ENCODE data around the gene ITGA4.
"Not testable (repeated sequence)": the region's sequence is repeated elsewhere in the genome, so short reads cannot be mapped to it uniquely, and the experiment has no call there.

ITGA4 gene

DNA sequence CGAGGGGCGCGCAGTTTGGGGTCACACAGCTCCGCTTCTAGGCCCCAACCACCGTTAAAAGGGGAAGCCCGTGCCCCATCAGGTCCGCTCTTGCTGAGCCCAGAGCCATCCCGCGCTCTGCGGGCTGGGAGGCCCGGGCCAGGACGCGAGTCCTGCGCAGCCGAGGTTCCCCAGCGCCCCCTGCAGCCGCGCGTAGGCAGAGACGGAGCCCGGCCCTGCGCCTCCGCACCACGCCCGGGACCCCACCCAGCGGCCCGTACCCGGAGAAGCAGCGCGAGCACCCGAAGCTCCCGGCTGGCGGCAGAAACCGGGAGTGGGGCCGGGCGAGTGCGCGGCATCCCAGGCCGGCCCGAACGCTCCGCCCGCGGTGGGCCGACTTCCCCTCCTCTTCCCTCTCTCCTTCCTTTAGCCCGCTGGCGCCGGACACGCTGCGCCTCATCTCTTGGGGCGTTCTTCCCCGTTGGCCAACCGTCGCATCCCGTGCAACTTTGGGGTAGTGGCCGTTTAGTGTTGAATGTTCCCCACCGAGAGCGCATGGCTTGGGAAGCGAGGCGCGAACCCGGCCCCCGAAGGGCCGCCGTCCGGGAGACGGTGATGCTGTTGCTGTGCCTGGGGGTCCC, at the start of gene ITGA4:
Gene ITGA4 (plus strand): TSS at position 266 of the 620 bp plus-strand sequence. CDS start 269 bp downstream, at position 535.
- peak; percentile 86 for DNase-seq

DNA sequence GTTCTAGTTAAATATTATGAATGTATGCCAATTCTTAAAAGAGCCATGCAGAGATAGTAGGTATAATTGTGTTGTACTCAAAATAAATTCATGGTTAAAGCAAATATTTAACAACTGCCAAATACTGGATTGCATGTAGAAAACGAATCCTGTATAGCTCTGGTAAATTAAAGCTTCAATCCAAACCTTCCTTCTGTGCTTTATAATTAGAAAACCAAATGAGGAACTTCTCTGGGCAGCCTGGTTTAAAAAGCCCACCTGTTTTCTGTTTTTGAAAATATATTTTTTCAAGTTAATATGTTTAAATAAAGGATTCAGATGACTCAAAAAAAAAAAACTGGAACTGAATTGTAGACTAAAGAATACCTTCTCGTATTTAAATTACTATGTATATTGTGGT, 48.3 kb upstream of the ITGA4 start:
- no peak for DNase-seq

DNA sequence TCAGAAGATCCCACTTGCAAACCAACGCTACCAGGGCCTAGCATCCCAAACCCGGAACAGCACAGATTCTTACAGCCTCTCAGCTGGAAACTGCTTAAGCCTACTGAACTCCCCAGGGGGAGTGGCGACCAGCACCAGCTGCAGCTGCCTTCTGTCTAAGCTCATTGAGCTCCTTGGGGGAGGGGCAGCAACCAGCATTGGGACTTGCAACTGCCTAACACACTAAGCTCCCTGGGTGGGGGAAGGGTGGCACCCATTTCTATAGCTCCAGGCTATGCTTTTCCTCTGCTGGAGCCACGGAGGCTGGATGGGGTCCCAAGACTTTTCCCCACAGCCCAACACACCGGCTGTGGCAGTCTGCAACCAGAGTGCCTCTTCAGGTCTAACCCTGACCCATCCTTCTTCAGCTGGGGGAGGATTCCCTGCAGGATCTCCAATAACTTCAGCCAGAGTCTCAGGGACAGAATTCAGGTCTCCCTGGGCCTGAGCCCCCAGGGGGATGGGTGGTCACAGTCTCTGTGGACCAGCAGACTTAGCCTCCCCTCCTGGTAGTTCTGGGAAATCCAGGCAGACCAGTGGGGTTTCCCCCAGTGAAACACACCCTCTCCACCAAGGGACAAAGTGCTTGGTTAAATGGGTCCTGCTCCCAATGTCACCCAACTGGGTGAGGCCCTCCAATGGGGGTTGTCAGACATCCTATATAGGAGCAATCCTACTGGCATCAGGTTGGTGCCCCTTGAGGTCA, 45.9 kb upstream of the ITGA4 start:
- DNase-seq, result no peak

DNA sequence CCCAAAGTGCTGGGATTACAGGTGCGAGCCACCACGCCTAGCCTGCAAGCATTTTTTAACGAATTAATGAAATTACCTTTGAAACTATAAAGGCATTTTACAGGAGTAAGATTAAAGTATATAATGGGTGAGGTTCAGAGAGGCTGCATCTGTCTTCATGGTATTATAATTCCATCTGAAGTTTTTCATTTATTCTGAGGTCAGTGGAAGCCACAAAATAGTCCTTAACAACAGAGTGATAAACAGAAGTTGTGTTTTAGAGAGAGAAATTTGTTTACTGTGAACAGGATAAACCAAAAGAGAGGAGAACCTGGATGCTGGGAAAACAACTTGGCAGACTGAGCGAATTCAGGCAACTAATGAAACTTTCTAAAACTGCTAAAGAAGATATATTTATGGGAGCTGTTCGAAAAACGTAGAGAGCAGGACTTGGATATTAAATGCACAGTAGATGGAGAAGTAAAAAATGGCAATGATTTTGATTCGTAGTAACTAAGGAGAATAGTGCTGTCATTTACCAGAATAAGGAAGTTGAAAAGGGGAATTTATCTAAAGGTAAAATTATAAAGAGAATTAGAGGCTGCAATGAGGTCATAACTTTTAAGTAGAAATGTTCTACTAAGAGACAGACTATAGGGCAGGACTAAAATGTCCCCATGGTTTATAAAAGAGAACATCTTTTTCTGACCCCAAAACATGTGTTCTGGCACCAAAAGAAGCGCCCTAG, 37.9 kb upstream of the ITGA4 start:
- DNase-seq, result no peak

DNA sequence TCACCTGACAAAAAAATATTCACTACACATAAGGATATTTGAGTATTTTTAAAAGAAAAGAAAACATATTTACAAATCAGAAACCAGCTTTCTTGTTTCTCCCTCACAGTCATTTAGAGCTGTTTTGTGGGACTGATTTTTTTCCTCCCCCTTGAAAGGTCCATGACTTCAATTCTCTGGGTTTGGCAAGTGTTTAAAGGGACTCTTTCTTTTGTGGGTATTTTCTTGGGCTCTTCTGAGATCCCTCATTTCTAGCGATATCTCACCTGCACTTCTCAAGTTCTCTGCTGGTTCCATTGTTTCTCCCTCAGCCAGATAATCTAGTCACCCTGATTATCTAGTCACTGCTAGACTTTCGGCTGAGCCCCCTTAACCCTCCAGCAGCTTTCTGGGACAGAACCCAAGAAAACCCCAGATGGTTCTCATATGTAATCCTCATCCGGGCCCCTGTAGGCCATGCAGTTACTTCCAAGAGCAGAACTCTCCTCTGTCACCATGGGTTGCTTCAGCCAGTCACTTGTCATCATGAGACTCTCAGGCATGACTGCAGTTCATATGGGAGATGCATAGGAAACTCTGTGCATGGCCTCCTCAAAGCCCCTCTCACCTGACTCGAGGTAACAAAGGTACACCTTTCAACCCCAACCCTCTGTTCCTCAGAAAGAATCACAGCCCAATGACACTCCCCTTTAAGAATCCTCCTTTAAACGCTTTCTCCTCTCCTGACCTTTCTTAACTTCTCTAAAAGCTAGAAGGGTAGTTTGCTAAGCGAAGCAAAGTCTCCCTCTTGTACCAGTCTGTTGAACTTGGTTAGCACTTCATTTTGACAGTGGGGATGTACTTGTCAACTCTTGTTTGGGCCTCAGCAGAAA, 36.7 kb upstream of the ITGA4 start:
- DNase-seq, result no peak

DNA sequence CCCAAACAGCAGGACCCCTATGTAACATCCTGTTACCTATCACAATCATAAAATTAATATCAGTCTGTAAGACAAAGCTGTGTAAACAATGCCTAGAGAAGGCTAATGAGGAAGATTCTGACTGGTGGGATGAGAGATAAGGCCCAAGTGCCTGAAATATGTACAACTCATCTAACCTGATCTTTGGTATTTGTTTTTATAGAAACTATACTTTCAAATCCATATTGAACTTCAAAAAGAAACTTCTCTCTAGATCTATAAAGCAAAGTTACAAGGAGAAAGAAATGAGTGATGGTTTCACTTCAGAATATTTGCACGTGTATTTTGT, 36.1 kb upstream of the ITGA4 start:
- DNase-seq, result no peak

DNA sequence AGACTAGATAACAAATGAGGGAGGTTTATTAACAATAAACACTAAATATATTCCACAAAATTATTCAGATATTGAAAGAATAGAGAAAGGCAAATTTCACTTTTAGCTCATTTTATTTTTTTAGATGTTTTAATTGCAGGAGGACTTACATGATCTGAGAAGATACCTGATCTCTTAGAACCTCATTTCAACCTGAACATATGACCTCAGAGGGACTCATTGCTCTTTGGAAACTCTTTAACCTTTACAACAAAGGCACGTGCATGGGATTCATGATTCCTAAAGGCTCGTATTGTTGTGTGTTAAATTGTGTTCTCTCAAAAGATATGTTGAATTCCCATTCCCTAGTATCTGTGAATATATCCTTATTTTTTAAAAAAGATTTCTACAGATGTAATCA, 35.7 kb upstream of the ITGA4 start:
- no peak for DNase-seq

DNA sequence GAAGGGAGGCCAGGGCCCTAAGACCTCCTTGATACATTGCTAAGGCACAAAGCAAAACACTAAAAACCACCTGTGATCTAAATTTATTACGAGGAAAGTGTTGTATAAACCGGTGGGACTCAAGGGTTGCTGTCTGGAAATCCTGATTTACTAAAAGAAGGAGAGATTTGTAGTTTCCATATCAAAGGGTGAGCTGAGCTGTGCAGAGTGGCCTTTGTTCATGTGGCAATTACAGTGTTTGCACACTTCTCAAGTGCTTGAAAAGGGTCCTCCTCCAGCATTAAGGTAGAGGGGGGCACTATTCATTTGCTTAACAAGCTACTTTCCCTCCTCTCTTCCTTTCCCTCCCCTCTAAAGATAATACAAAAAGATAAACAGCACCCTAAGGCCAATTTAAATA, 30.5 kb upstream of the ITGA4 start:
- no peak for DNase-seq

DNA sequence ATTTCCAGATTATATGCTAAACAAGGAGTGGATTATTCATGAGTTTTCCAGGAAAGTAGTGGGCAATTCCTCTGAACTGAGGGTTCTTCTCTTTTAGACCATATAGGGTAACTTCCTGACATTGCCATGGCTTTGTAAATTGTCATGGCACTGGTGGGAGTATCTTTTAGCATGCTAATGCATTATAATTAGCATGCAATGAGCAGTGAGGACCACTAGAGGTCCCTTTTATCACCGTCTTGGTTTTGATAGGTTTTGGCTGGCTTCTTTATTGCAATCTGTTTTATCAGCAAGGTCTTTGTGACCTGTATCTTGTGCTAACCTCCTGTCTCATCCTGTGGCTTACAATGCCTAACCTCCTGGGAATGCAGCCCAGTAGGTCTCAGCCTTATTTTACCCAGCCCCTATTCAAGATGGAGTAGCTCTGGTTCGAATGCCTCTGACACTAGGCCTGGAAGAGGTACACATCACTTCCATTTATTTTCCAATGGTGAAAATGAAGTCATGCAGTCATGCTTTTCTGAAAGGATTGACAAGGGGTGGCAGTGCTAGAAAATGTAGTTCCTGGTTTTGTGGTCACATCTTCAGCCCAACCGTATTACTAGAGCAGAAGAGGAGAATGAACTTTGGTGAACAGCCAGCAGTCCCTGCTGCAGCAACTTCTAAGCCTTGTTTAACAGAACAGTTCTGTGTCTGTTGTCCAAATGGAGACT, 26.6 kb upstream of the ITGA4 start:
- no peak for DNase-seq

DNA sequence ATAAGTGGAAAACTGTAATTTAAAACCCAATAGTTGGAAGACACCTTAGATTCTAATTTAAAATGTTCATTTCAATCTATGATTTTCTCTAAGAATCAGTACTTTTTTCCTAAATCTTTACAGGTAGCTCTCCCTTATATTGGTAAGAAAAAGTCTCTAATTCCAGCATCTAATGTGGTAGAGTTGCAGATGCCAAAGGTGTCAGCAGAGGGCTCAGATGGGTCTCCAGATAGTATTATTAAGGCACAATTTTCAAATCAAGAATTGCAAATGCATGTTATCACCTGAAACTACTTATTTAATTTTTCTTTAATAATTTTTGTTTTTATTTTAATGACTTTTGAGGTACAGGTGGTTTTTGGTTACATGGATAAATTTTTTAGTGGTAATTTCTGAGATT, 25.5 kb upstream of the ITGA4 start:
- DNase-seq, result no peak

DNA sequence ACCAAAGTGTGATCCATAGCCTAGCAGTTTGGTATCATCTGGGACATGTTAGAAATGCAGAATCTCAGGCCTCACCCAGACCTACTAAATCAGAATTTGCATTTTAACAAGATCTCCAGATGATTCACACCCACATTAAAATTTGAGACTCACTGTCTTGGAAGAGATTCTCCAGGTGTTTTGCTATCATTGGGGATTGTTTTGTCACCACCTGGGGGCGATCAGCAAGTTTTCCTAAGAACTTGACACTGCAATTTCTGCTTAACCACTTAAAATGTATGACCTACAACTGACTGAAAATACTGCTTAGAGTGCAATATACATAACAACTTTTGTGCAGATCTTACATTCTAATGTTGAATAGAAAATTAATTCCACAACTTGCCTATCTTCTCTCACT, 18.9 kb upstream of the ITGA4 start:
- peak; percentile 8 for DNase-seq

DNA sequence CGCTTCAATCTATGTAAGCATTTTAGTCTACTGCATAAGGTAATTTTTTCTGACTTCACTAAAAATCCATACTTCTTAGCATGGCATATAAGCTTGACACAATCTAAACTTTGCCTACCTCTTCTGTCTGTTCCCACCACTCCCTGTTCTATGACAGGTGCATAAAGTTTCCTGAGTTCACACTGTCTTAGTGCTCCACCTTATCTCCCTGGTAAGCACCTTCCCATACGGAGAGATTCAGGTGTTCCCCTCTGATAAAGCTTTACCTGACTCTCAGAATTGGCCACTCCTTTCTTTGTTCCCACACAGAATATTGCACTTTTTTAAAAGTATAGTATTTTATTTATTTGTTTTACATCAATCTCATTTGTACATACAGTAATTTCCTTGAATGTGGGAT, 16.8 kb upstream of the ITGA4 start:
- no peak for DNase-seq

DNA sequence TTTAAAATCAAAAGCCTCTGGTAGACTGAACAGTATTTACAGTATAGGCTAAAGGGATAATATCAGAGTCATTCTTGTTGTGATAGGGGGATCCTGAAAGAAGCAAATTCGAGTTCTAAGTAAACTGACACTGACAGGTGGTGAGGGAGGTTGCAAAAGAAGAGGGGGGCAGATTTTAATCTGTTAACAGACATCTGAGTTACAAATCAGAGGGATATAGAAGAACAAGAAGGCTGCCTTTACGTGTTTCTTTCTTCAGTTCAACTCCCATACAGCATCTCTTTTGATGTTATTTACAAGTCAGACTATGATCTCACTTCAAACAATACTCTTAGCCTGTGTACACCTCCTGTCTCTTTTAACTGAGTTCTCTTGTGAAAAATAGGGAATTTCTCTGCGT, 16.3 kb upstream of the ITGA4 start:
- no peak for DNase-seq

DNA sequence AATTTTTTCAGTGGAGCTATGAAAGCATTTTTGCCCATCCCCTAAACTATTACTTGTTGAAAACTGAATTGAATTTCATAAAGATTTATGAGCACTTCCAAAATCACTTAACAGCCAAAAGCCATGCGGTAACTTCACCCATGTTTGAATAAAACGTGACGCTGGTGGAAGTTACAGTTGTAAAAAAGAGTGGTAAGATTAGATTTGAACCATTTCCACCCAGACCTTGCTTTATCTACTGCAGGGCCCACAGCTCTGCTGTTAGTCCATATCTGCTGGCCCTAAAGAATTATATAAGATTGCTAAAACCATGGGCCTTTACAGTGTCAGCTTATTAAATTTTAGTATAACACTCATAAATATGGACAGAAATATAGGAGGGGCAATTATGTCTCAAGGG, 15.5 kb upstream of the ITGA4 start:
- DNase-seq, result no peak

DNA sequence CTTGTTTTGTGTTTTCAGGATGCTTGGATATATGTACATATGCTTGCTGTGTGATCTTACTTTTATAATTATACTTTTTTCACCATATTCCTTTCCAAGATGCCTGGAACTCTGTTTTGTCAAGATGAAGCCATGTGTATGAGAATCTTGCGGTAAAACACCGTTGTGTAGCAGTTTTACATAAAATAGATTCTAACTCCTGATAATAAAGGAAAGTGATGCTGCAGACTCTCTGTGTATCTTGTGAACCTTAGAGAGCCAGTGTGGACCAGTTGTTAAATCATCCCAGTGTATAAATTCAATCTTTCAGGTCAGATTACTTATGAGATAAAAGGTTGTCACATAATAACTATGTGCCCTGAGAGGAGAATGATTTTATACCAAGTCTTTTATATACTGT, 12.5 kb upstream of the ITGA4 start:
- no peak for DNase-seq

DNA sequence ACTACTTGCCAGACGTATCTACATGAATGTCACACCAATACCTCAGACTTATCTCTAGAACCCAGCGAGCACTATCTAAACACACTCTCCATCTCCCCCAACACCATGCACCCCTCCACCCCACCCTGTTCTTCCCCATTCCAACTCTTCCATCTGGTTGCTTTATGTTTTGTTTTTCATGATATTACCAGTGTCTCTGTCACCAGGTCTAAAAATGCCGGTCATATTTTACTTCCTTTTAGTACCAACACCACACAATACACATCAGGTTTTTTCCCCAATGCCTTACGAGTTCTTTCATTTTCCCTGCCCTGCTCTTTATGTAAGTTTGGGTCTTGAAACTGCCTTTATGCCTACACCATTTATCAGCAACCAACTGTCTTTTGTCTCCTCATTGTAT, 10.2 kb upstream of the ITGA4 start:
- DNase-seq, result no peak

DNA sequence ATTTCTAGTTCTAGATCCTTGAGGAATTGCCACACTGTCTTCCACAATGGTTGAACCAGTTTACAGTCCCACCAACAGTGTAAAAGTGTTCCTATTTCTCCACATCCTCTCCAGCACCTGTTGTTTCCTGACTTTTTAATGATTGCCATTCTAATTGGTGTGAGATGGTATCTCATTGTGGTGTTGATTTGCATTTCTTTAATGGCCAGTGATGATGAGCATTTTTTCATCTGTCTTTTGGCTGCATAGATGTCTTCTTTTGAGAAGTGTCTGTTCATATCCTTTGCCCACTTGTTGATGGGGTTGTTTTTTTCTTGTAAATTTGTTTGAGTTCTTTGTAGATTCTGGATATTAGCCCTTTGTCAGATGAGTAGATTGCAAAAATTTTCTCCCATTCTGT, 7.9 kb upstream of the ITGA4 start:
- not testable (repeated sequence) for DNase-seq

DNA sequence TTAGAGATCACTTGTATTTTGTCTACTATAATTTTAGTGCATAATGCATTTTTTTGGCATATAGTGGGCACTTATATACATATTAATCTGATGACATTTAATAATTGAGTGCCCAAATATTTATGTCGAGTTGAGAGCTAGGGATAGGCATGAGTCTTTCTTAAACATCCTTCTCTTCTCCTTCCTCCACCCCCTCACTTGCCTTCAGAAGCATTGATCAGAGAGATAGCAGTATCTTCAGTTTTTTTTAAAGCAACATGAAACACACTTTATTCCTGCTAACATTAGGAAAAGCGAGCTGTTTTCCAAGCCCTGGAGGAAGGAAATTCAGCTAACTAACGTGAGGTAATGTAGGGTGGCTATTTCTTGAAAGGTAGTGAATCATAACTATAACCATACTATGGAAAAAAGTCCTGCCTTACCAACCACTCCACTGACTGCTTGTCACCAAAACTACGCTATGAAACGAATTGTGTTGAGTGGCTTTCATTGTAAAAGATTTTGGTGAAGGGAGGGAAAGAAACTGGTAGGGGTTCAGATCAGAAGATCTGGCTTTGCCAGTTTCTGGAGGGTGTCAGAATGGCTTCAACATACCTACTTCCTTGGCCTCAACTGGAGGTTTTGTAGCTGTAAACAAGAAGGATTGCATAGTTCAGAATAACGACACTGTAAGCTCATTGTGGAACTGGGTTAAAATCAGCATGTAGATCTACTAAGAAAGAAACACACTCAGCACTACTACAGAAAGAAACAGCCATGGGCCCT, 2.3 kb upstream of the ITGA4 start:
- no peak for DNase-seq

DNA sequence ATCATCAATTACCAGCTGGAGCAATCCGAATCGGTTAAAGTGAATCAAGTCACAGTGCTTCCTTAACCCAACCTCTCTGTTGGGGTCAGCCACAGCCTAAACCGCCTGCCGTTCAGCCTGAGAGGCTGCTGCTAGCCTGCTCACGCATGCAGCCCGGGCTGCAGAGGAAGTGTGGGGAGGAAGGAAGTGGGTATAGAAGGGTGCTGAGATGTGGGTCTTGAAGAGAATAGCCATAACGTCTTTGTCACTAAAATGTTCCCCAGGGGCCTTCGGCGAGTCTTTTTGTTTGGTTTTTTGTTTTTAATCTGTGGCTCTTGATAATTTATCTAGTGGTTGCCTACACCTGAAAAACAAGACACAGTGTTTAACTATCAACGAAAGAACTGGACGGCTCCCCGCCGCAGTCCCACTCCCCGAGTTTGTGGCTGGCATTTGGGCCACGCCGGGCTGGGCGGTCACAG, 496 bp upstream of the ITGA4 start:
- DNase-seq, result peak; percentile 68

DNA sequence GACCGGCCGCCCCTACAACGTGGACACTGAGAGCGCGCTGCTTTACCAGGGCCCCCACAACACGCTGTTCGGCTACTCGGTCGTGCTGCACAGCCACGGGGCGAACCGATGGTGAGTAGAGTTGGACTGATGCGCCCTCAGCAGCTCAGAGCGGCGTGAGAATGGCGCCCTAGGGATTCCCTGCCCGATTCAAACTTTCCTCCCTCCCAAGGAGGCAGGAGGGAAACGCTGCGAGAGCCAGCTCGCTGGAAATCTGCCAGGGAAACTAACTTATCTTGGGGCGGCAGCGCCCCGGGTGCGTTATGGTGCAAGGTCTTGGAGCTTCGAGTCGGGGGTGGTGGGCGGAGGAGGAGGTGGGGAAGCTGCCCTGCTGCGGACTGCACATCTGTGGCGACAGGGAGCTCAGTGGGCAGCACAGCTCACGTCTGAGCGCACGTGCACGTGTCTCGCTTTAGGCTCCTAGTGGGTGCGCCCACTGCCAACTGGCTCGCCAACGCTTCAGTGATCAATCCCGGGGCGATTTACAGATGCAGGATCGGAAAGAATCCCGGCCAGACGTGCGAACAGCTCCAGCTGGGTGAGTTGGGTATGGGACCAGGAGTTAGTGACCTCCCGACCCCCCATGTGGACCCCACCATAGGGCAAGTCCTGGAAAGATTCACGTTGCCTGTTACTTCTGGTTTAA, 697 bp downstream of the ITGA4 start:
- peak; percentile 63 for DNase-seq

DNA sequence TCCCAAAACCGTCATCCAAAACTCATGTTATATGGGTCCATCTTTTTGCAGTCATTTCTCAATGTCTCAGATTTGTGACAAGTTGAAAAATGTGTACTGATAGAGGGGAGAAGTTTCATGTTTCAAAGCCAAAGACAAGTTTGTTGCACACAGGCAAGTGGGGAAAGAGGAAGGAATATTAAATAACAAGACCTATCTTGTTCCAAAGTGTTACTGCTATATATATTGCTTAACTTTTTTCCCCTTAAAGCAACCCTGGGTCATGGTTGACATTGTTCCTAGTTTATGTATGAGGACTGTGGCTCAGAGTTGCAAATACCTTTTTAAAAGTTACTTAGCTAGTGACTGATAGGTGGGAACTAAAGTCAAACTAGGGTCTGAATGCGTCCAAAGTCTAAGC, 1.7 kb downstream of the ITGA4 start:
- no peak for DNase-seq
